Central memory CD8-positive, alpha-beta T cell (primary cell): ENCODE results near the gene NSUN6.

ENCODE experiments used
- ATAC-seq: fragments of 150-1000 bp; cut with Tn5 transposase; replicated peaks from 2 replicates; pipeline ENCODE4 v1.10.0; 2022; ENCODE audit warnings: mild to moderate bottlenecking, moderate FRiP score, moderate number of reproducible peaks; ENCODE audit not compliant: poor library complexity, severe bottlenecking; ENCODE audit errors: extremely low read depth
- DNase-seq, 2 donors: peaks; one replicate each; pipeline ENCODE4 v3.0.0; 2021; ENCODE audit warnings: low spot score in 2 of 2
- H3K27ac Mint-ChIP-seq: one replicate; pipeline ENCODE4 v1.8.0; 2022; ENCODE audit warnings: low read depth, mild to moderate bottlenecking, moderate library complexity, mixed read lengths
- H3K27me3 Mint-ChIP-seq: one replicate; pipeline ENCODE4 v1.8.0; 2022; ENCODE audit warnings: mixed read lengths
- H3K36me3 Mint-ChIP-seq: one replicate; pipeline ENCODE4 v1.8.0; 2022; ENCODE audit warnings: mild to moderate bottlenecking, moderate library complexity, mixed read lengths; ENCODE audit not compliant: insufficient read depth
- H3K4me1 Mint-ChIP-seq: one replicate; pipeline ENCODE4 v1.8.0; 2022; ENCODE audit warnings: mixed read lengths
- H3K4me3 Mint-ChIP-seq: one replicate; pipeline ENCODE4 v1.8.0; 2022; ENCODE audit warnings: mild to moderate bottlenecking, moderate library complexity, mixed read lengths
- H3K9me3 Mint-ChIP-seq: one replicate; pipeline ENCODE4 v1.8.0; 2022; ENCODE audit warnings: mixed read lengths

Gene NSUN6

GRCh38 chr10:18680754-18681153, 29.4 kb upstream of the NSUN6 start:
- Mint-ChIP-seq H3K27ac (no peak overlapping the region), H3K36me3 (peaks cover 7% of the 10 kb centered on the region), H3K4me3 (no peak overlapping the region), H3K27me3 (no peaks in the 10 kb centered on the region), H3K9me3 (no peaks in the 10 kb centered on the region), H3K4me1 (peaks cover 11% of the 10 kb centered on the region)
- ATAC-seq (no peak), DNase-seq (no peak)

- no peak for DNase-seq
- no peaks in the 10 kb centered on the region for H3K4me1 Mint-ChIP-seq
- H3K4me3 Mint-ChIP-seq = no peak overlapping the region
- peaks cover 36% of the 10 kb centered on the region for H3K36me3 Mint-ChIP-seq
- H3K27me3 Mint-ChIP-seq = no peaks in the 10 kb centered on the region
- no peak overlapping the region for H3K27ac Mint-ChIP-seq
- H3K9me3 Mint-ChIP-seq = no peaks in the 10 kb centered on the region
- no peak for ATAC-seq
These were observed 23.9 kb upstream of the NSUN6 start for GRCh38 chr10:18675086-18675801.

- Mint-ChIP-seq H3K27ac (no peak overlapping the region), H3K4me1 (peaks cover 22% of the 10 kb centered on the region), H3K36me3 (peaks cover 29% of the 10 kb centered on the region), H3K4me3 (no peak overlapping the region), H3K9me3 (no peaks in the 10 kb centered on the region), H3K27me3 (no peaks in the 10 kb centered on the region)
- no peak for DNase-seq
- ATAC-seq = no peak
These were observed 16.6 kb upstream of the NSUN6 start for GRCh38 chr10:18668026-18668425.

- H3K4me1 Mint-ChIP-seq = peaks cover 28% of the 10 kb centered on the region
- no peaks in the 10 kb centered on the region for H3K9me3 Mint-ChIP-seq
- H3K27ac Mint-ChIP-seq = no peak overlapping the region
- H3K4me3 Mint-ChIP-seq = no peak overlapping the region
- peaks cover 24% of the 10 kb centered on the region for H3K36me3 Mint-ChIP-seq
- no peaks in the 10 kb centered on the region for H3K27me3 Mint-ChIP-seq
- DNase-seq (no peak), ATAC-seq (no peak)
These were observed 15.4 kb upstream of the NSUN6 start for GRCh38 chr10:18666810-18667209.

GRCh38 chr10:18665815-18666558, 14.6 kb upstream of the NSUN6 start:
- DNase-seq (no peak), ATAC-seq (no peak)
- Mint-ChIP-seq H3K36me3 (peaks cover 25% of the 10 kb centered on the region), H3K27ac (no peak overlapping the region), H3K4me3 (no peak overlapping the region), H3K9me3 (no peaks in the 10 kb centered on the region), H3K4me1 (peaks cover 37% of the 10 kb centered on the region), H3K27me3 (no peaks in the 10 kb centered on the region)

GRCh38 chr10:18664841-18665478, 13.6 kb upstream of the NSUN6 start:
- peaks cover 20% of the 10 kb centered on the region for H3K36me3 Mint-ChIP-seq
- no peak overlapping the region for H3K4me3 Mint-ChIP-seq
- DNase-seq = no peak
- H3K27me3 Mint-ChIP-seq = no peaks in the 10 kb centered on the region
- H3K4me1 Mint-ChIP-seq = peaks cover 44% of the 10 kb centered on the region
- no peak for ATAC-seq
- no peaks in the 10 kb centered on the region for H3K9me3 Mint-ChIP-seq
- no peak overlapping the region for H3K27ac Mint-ChIP-seq

GRCh38 chr10:18660816-18661431, 9.5 kb upstream of the NSUN6 start:
- Mint-ChIP-seq H3K36me3 (peaks cover 19% of the 10 kb centered on the region), H3K27ac (no peak overlapping the region), H3K4me1 (peaks cover 52% of the 10 kb centered on the region), H3K9me3 (no peaks in the 10 kb centered on the region), H3K4me3 (peak overlapping the region; percentile 92), H3K27me3 (no peaks in the 10 kb centered on the region)
- ATAC-seq (no peak), DNase-seq (no peak)

- H3K9me3 Mint-ChIP-seq = no peaks in the 10 kb centered on the region
- peaks cover 18% of the 10 kb centered on the region for H3K36me3 Mint-ChIP-seq
- ATAC-seq (peak; percentile 26), DNase-seq (no peak)
- no peaks in the 10 kb centered on the region for H3K27me3 Mint-ChIP-seq
- H3K4me3 Mint-ChIP-seq = peak overlapping the region; percentile 92
- peaks cover 43% of the 10 kb centered on the region for H3K4me1 Mint-ChIP-seq
- H3K27ac Mint-ChIP-seq = peak overlapping the region; percentile 95
These were observed 8.6 kb upstream of the NSUN6 start for GRCh38 chr10:18659819-18660535.

- H3K27ac Mint-ChIP-seq = peak within 1 kb of the TSS; percentile 95
- peaks cover 14% of the 10 kb centered on the region for H3K36me3 Mint-ChIP-seq
- no peaks in the 10 kb centered on the region for H3K9me3 Mint-ChIP-seq
- peaks cover 41% of the 10 kb centered on the region for H3K4me1 Mint-ChIP-seq
- peak within 1 kb of the TSS; percentile 92 for H3K4me3 Mint-ChIP-seq
- no peaks in the 10 kb centered on the region for H3K27me3 Mint-ChIP-seq
- DNase-seq = peak; percentile 85 to 89
- ATAC-seq = peak; percentile 96
These were observed 7.9 kb upstream of the NSUN6 start, which contains the start of gene ARL5B for GRCh38 chr10:18659125-18659818. TSS of gene ARL5B (plus strand) at chr10:18659431. CDS start at chr10:18659638, 207 bp downstream.

- ATAC-seq = peak; percentile 15
These were observed 7.1 kb upstream of the NSUN6 start for GRCh38 chr10:18658271-18659124.

GRCh38 chr10:18656724-18657123, 5.3 kb upstream of the NSUN6 start:
- Mint-ChIP-seq H3K9me3 (no peaks in the 10 kb centered on the region), H3K27ac (no peak overlapping the region), H3K36me3 (peaks cover 16% of the 10 kb centered on the region), H3K4me3 (no peak overlapping the region), H3K27me3 (no peaks in the 10 kb centered on the region), H3K4me1 (peaks cover 36% of the 10 kb centered on the region)
- no peak for ATAC-seq
- no peak for DNase-seq

More at GRCh38 chr10:18658271-18659124, 7.1 kb upstream of the NSUN6 start:
- Mint-ChIP-seq H3K27ac (peak overlapping the region; percentile 95), H3K9me3 (no peaks in the 10 kb centered on the region), H3K27me3 (no peaks in the 10 kb centered on the region), H3K4me3 (peak overlapping the region; percentile 92), H3K4me1 (peaks cover 35% of the 10 kb centered on the region), H3K36me3 (peaks cover 14% of the 10 kb centered on the region)
- no peak for DNase-seq
